ENCODE data around the gene JHY. TPM values are rescaled to one million over a fixed set of nuclear protein-coding genes. Genes with fewer than 3 reads are reported as not detected.

The JHY gene
- total RNA-seq, 1 experiment from 2014 or later: 3.0 TPM

DNA sequence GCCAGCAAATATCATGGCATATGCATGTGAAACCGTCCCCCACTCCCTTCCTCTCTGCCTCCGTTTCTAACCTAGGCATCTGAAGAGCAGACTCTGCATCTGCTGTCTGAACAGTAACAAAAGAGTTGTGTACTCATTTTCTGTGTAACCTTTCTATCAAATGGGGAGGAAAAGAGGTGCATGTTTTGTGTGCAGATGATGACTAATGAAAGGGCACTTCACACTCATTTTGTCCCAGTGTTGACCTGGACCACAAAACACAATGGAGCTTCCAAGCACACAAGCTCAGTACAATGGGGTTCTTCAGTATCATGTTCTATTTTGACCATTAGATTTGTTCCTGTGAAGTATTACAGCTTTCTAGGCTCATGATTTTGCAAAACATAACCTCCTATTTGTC lies 13.0 kb downstream of the JHY start:
- no peaks in the 10 kb centered on the region for H3K9me3 Mint-ChIP-seq (ENCODE audit: unreplicated experiment)
- no peaks in the 10 kb centered on the region for H3K27me3 Mint-ChIP-seq (ENCODE audit: insufficient read depth, unreplicated experiment)
- no peaks in the 10 kb centered on the region for H3K36me3 Mint-ChIP-seq (ENCODE audit: insufficient read depth, unreplicated experiment)
- no peak overlapping the region for H3K4me3 Mint-ChIP-seq (ENCODE audit: unreplicated experiment)
- POLR2A ChIA-PET: interaction anchor here (1.6 kb wide), 1 partner anchor 12 kb away, joined by 10 read pairs; no protein-coding TSS in a partner anchor
- DNase-seq (ENCODE audit: unreplicated experiment): no peak
- intact Hi-C loops (cut with micrococcal nuclease): no loop called here
- CTCF ChIA-PET: interaction anchor here (0.6 to 0.9 kb wide), 4 partner anchors 32 to 158 kb away, joined by 3 to 4 read pairs (median 3); no protein-coding TSS in a partner anchor
- TF ChIP-seq, protein P1, sequence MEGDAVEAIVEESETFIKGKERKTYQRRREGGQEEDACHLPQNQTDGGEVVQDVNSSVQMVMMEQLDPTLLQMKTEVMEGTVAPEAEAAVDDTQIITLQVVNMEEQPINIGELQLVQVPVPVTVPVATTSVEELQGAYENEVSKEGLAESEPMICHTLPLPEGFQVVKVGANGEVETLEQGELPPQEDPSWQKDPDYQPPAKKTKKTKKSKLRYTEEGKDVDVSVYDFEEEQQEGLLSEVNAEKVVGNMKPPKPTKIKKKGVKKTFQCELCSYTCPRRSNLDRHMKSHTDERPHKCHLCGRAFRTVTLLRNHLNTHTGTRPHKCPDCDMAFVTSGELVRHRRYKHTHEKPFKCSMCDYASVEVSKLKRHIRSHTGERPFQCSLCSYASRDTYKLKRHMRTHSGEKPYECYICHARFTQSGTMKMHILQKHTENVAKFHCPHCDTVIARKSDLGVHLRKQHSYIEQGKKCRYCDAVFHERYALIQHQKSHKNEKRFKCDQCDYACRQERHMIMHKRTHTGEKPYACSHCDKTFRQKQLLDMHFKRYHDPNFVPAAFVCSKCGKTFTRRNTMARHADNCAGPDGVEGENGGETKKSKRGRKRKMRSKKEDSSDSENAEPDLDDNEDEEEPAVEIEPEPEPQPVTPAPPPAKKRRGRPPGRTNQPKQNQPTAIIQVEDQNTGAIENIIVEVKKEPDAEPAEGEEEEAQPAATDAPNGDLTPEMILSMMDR (IDR thresholded peaks at IDR 0.05; ENCODE audit: unreplicated experiment): no peak
- peaks cover 6% of the 10 kb centered on the region for H3K4me1 Mint-ChIP-seq (ENCODE audit: insufficient read depth, unreplicated experiment)
- BruUV-seq (replicated peaks): no TSS peak
- H3K27ac Mint-ChIP-seq (ENCODE audit: low read depth, unreplicated experiment): no peak overlapping the region

DNA sequence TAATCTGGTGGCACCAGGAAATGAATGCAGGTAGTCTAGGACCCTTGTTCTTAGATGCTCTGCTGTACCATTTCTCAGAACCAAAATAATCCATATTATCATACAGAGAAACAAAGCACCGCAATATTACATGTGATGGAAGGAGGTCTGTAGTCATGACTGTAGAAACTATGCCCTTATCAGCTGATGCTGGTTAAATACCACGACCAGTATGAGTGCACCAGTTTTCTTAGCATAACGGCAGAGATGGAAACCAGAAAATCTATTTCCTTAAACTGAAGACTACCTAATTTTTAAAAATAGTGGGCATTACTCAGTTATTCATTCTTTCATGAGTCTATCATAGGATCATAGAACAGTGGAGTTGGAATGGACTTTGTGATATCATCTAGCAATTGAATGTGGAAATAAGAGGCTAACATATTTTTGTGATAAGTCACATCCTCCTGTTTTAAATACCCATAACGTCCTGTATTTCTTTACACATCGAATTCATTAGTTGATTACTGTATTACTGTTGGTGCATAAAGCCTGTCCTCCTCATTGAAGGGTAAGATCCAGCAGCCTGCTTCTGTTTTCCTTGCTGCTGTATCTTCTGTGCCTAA lies 15.1 kb downstream of the JHY start:
- intact Hi-C loops (cut with micrococcal nuclease): no loop called here
- POLR2A ChIA-PET: no interaction called here
- Mint-ChIP-seq H3K27me3 (ENCODE audit: insufficient read depth, unreplicated experiment) (no peaks in the 10 kb centered on the region), H3K4me3 (ENCODE audit: unreplicated experiment) (no peak overlapping the region), H3K27ac (ENCODE audit: low read depth, unreplicated experiment) (no peak overlapping the region), H3K36me3 (ENCODE audit: insufficient read depth, unreplicated experiment) (no peaks in the 10 kb centered on the region), H3K4me1 (ENCODE audit: insufficient read depth, unreplicated experiment) (peaks cover 6% of the 10 kb centered on the region), H3K9me3 (ENCODE audit: unreplicated experiment) (no peaks in the 10 kb centered on the region)
- BruUV-seq (replicated peaks): no TSS peak
- no peak for DNase-seq (ENCODE audit: unreplicated experiment)
- CTCF ChIA-PET: no interaction called here
- TF ChIP-seq, protein P1 (IDR thresholded peaks at IDR 0.05; ENCODE audit: unreplicated experiment): no peak

DNA sequence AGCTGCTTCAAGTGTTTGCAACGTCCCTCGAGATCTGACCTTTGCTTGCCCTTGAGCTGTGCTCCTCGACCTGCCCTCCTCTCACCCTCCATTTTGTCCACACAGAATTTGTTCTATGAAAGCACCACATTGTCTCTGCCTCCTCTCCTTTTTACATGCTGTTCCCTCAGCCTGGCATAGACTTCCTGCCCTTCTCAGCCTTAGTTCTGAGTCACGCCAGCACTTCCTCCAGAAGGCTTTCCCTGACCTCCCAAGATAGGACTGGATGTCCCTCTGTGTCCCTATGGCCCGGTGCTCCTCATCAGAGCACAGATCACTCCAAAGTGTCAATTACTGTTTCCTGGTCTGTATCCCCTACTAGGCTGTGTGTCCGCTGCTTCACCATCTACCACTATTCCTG lies 16.2 kb downstream of the JHY start:
- Mint-ChIP-seq H3K27me3 (ENCODE audit: insufficient read depth, unreplicated experiment) (no peaks in the 10 kb centered on the region), H3K36me3 (ENCODE audit: insufficient read depth, unreplicated experiment) (no peaks in the 10 kb centered on the region), H3K4me3 (ENCODE audit: unreplicated experiment) (no peak overlapping the region), H3K4me1 (ENCODE audit: insufficient read depth, unreplicated experiment) (peaks cover 6% of the 10 kb centered on the region), H3K9me3 (ENCODE audit: unreplicated experiment) (no peaks in the 10 kb centered on the region), H3K27ac (ENCODE audit: low read depth, unreplicated experiment) (no peak overlapping the region)
- POLR2A ChIA-PET: no interaction called here
- CTCF ChIA-PET: interaction anchor here (0.7 kb wide), 1 partner anchor 1243 kb away, joined by 3 read pairs; no protein-coding TSS in a partner anchor
- DNase-seq (ENCODE audit: unreplicated experiment): no peak
- intact Hi-C loops (cut with micrococcal nuclease): no loop called here
- TF ChIP-seq, protein P1 (IDR thresholded peaks at IDR 0.05; ENCODE audit: unreplicated experiment): no peak
- BruUV-seq (replicated peaks): no TSS peak

DNA sequence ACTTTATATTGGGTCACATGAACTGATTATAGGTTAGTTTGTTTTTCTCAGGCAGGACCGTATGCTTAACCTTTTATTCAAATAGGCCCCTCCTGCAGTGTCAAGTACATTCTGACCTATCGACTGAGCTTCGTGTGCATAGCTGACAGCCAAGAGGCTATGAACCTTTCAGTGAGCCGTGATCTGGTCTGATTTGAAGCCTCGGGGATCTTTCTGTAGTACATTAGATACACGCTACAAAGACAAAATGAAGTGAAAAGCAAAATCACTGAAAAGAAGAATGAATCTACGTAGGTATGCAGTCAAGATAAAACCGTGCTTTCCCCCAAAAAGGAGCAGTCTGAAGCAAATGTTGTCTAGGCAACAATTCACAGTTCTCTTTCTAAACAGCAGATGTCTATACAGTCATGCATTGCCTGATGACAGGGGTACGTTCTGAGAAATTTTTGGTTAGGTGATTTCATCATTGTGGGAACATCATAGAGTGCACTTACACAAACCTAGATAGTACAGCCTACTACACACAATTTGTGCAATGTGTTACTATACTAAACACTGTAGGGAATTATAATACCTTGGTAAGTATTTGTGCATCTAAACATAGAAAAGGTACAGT lies 18.1 kb downstream of the JHY start:
- DNase-seq (ENCODE audit: unreplicated experiment): no peak
- H3K4me1 Mint-ChIP-seq (ENCODE audit: insufficient read depth, unreplicated experiment): peaks cover 6% of the 10 kb centered on the region
- no TSS peak for BruUV-seq (replicated peaks)
- TF ChIP-seq, protein P1 (IDR thresholded peaks at IDR 0.05; ENCODE audit: unreplicated experiment): no peak
- H3K36me3 Mint-ChIP-seq (ENCODE audit: insufficient read depth, unreplicated experiment): no peaks in the 10 kb centered on the region
- intact Hi-C loops (cut with micrococcal nuclease): no loop called here
- H3K27ac Mint-ChIP-seq (ENCODE audit: low read depth, unreplicated experiment): no peak overlapping the region
- ChIA-PET POLR2A (no interaction called here), CTCF (interaction anchor here (0.5 to 0.8 kb wide), 3 partner anchors 12 to 1682 kb away, joined by 3 to 4 read pairs (median 3); no protein-coding TSS in a partner anchor)
- no peaks in the 10 kb centered on the region for H3K9me3 Mint-ChIP-seq (ENCODE audit: unreplicated experiment)
- H3K27me3 Mint-ChIP-seq (ENCODE audit: insufficient read depth, unreplicated experiment): no peaks in the 10 kb centered on the region
- H3K4me3 Mint-ChIP-seq (ENCODE audit: unreplicated experiment): no peak overlapping the region

All from MCF 10A (cell line).